ENCODE data around the gene SPIRE2. TPM values are rescaled to one million over a fixed set of nuclear protein-coding genes. Genes with fewer than 3 reads are reported as not detected.

The SPIRE2 gene
- polyA plus RNA-seq, 1 donor (not counting 4 experiments of a cell fraction or from before 2014, with no cell fraction given) = 1.1 TPM

DNA sequence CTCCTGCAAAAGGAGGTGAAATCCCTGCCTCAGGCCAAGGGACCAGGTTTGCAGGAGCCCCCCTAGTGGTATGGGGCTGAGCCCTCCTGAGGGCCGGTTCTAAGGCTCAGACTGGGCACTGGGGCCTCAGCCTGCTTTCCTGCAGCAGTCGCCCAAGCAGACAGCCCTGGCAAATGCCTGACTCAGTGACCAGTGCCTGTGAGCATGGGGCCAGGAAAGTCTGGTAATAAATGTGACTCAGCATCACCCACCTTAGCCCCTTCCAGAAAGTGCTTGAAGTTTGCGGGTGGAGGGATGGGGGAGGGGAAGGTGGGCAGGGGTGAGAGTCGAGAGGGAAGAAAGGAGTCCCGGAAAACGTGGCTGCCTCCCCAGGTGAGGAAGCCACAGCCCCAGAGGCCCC, 92.4 kb downstream of the SPIRE2 start:
- Histone ChIP-seq H3K9ac (ENCODE audit: control insufficient read depth, extremely low read depth, insufficient read depth, low read length) (no peak overlapping the region), H3K36me3 (ENCODE audit: control insufficient read depth in 2 of 2, extremely low read depth in 1 of 2, insufficient read depth in 2 of 2, low read length in 2 of 2) (no peaks in the 10 kb centered on the region), H2AFZ (ENCODE audit: control insufficient read depth, low read length) (no peak overlapping the region), H3K79me2 (ENCODE audit: control insufficient read depth, insufficient read depth, low read length) (no peaks in the 10 kb centered on the region), H3K4me2 (ENCODE audit: control insufficient read depth, extremely low read depth, insufficient read depth, low read depth, low read length) (no peak overlapping the region), H3K4me1 (ENCODE audit: control insufficient read depth, extremely low read depth, insufficient read depth, low read length) (peaks cover 35% of the 10 kb centered on the region), H3K27me3 (ENCODE audit: control insufficient read depth, extremely low read depth, insufficient read depth, low read length) (peaks cover 5% of the 10 kb centered on the region), H3K4me3 (ENCODE audit: control insufficient read depth in 2 of 3, extremely low read depth in 1 of 3, insufficient read depth in 2 of 3, low read depth in 1 of 3, low read length in 3 of 3) (no peak overlapping the region), H3K27ac (ENCODE audit: control insufficient read depth, insufficient read depth, low read length) (no peak overlapping the region), H3K9me1 (ENCODE audit: control insufficient read depth, extremely low read depth, insufficient read depth, low read length) (no peaks in the 10 kb centered on the region), H3K9me3 (ENCODE audit: control insufficient read depth, low read depth, low read length) (no peaks in the 10 kb centered on the region), H4K20me1 (ENCODE audit: control insufficient read depth, extremely low read depth, insufficient read depth, low read length) (no peaks in the 10 kb centered on the region)
- dilution Hi-C loops (cut with MboI; ENCODE audit: extremely low pct_ligation_motif_present, low sequenced_read_pairs) = no loop called here
- TF ChIP-seq, protein P1, sequence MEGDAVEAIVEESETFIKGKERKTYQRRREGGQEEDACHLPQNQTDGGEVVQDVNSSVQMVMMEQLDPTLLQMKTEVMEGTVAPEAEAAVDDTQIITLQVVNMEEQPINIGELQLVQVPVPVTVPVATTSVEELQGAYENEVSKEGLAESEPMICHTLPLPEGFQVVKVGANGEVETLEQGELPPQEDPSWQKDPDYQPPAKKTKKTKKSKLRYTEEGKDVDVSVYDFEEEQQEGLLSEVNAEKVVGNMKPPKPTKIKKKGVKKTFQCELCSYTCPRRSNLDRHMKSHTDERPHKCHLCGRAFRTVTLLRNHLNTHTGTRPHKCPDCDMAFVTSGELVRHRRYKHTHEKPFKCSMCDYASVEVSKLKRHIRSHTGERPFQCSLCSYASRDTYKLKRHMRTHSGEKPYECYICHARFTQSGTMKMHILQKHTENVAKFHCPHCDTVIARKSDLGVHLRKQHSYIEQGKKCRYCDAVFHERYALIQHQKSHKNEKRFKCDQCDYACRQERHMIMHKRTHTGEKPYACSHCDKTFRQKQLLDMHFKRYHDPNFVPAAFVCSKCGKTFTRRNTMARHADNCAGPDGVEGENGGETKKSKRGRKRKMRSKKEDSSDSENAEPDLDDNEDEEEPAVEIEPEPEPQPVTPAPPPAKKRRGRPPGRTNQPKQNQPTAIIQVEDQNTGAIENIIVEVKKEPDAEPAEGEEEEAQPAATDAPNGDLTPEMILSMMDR (optimal IDR thresholded peaks at IDR 0.05 in 1 of 3, IDR thresholded peaks at IDR 0.05 in 1 of 3, conservative IDR thresholded peaks at IDR 0.05 in 1 of 3; ENCODE audit: extremely low read depth in 1 of 3, insufficient read depth in 2 of 3, low read length in 3 of 3) = no peak
- no peak for TF ChIP-seq EZH2 (IDR thresholded peaks at IDR 0.05; ENCODE audit: low read length)
- DNase-seq (ENCODE audit: low read depth, low spot score) = no peak
- FAIRE-seq = no peak

Other genes starting within 250 kb of the SPIRE2 start
- 0.09 to 0.13 TPM in 2 of 3 replicates, not detected in the other for gene DPEP1, start 214.8 kb upstream of the SPIRE2 start, polyA plus RNA-seq
- gene CHMP1A, start 170.8 kb upstream of the SPIRE2 start, polyA plus RNA-seq = 64.1 to 91.7 TPM (median 87.0 TPM) in 3 replicates
- gene SPATA33, start 170.6 kb upstream of the SPIRE2 start, polyA plus RNA-seq = 4.5 to 6.0 TPM (median 5.3 TPM) in 3 replicates
- gene CDK10, start 141.8 kb upstream of the SPIRE2 start, polyA plus RNA-seq = 30.6 to 40.1 TPM (median 37.0 TPM) in 3 replicates
- gene SPATA2L, start 126.8 kb upstream of the SPIRE2 start, polyA plus RNA-seq = 1.7 to 3.9 TPM (median 2.8 TPM) in 3 replicates
- gene VPS9D1, start 107.6 kb upstream of the SPIRE2 start, polyA plus RNA-seq = 1.6 to 4.0 TPM (median 2.3 TPM) in 3 replicates
- 9.3 to 17.9 TPM (median 11.3 TPM) in 3 replicates for gene ZNF276, start 106.9 kb upstream of the SPIRE2 start, polyA plus RNA-seq
- 4.0 to 15.6 TPM (median 11.3 TPM) in 3 replicates for gene FANCA, start 11.8 kb upstream of the SPIRE2 start, polyA plus RNA-seq
- 92.4 to 103 TPM (median 97.5 TPM) in 3 replicates for gene TCF25, start 45.1 kb downstream of the SPIRE2 start, polyA plus RNA-seq
- 1.1 to 1.9 TPM (median 1.1 TPM) in 3 replicates for gene MC1R, start 90.4 kb downstream of the SPIRE2 start, polyA plus RNA-seq
- 29.2 to 54.2 TPM (median 34.0 TPM) in 3 replicates for gene TUBB3, start 94.9 kb downstream of the SPIRE2 start, polyA plus RNA-seq
- gene DEF8, start 120.3 kb downstream of the SPIRE2 start, polyA plus RNA-seq = 74.2 to 115 TPM (median 86.4 TPM) in 3 replicates
- 1.7 to 4.2 TPM (median 4.1 TPM) in 3 replicates for gene DBNDD1, start 191.0 kb downstream of the SPIRE2 start, polyA plus RNA-seq
- not detected in 3 replicates for gene PRDM7, start 248.9 kb downstream of the SPIRE2 start, polyA plus RNA-seq